Measurements from ENCODE around the gene SLC35F3. TPM values are rescaled to one million over a fixed set of nuclear protein-coding genes. Genes with fewer than 3 reads are reported as not detected.

SLC35F3 gene
- total RNA-seq, 4 donors from 2014 or later: 1.7 TPM; not detected in 3

DNA sequence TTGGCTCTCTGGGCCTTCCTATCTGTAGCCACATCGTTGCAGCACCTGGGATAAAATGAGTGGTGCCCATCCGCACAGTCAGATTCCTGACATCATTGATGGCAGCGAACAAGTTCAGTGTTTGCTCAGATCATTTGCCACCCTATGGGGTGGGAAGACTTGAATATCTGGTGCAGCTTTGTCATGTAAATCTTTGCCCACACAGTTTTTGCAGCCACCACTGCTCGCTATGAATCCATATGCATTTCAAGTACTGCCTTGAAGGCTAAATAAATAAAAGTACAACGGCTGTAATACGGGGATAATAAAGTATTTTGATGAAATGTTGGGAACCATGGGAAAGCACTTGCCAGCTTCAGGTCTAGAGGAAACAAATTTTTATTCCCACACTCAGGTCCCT lies 412.5 kb downstream of the SLC35F3 start:
- no peak overlapping the region for H3K27ac ChIP-seq
- H3K27me3 ChIP-seq: no peaks in the 10 kb centered on the region
- no peaks in the 10 kb centered on the region for H3K9me3 ChIP-seq
- no peaks in the 10 kb centered on the region for H3K36me3 ChIP-seq
- TF ChIP-seq POLR2A (IDR thresholded peaks at IDR 0.05): no peak
- TF ChIP-seq, protein P1, sequence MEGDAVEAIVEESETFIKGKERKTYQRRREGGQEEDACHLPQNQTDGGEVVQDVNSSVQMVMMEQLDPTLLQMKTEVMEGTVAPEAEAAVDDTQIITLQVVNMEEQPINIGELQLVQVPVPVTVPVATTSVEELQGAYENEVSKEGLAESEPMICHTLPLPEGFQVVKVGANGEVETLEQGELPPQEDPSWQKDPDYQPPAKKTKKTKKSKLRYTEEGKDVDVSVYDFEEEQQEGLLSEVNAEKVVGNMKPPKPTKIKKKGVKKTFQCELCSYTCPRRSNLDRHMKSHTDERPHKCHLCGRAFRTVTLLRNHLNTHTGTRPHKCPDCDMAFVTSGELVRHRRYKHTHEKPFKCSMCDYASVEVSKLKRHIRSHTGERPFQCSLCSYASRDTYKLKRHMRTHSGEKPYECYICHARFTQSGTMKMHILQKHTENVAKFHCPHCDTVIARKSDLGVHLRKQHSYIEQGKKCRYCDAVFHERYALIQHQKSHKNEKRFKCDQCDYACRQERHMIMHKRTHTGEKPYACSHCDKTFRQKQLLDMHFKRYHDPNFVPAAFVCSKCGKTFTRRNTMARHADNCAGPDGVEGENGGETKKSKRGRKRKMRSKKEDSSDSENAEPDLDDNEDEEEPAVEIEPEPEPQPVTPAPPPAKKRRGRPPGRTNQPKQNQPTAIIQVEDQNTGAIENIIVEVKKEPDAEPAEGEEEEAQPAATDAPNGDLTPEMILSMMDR (IDR thresholded peaks at IDR 0.05): no peak
- no peak for DNase-seq
- no peak overlapping the region for H3K4me3 ChIP-seq
- H3K4me1 ChIP-seq: no peaks in the 10 kb centered on the region

- Histone ChIP-seq H3K36me3 (no peaks in the 10 kb centered on the region), H3K4me1 (no peaks in the 10 kb centered on the region), H3K4me3 (no peak overlapping the region), H3K27me3 (no peaks in the 10 kb centered on the region), H3K9me3 (no peaks in the 10 kb centered on the region), H3K27ac (no peak overlapping the region)
- TF ChIP-seq POLR2A (IDR thresholded peaks at IDR 0.05): no peak
- no peak for DNase-seq
These were observed 415.6 kb downstream of the SLC35F3 start for GRCh38 chr1:234320069-234320468.

- no peaks in the 10 kb centered on the region for H3K9me3 ChIP-seq
- H3K4me1 ChIP-seq: no peaks in the 10 kb centered on the region
- no peak overlapping the region for H3K27ac ChIP-seq
- no peaks in the 10 kb centered on the region for H3K36me3 ChIP-seq
- TF ChIP-seq POLR2A (IDR thresholded peaks at IDR 0.05): no peak
- TF ChIP-seq, protein P1 (IDR thresholded peaks at IDR 0.05): no peak
- DNase-seq: no peak
- H3K4me3 ChIP-seq: no peak overlapping the region
- H3K27me3 ChIP-seq: no peaks in the 10 kb centered on the region
These were observed 416.1 kb downstream of the SLC35F3 start for GRCh38 chr1:234320549-234320948.

DNA sequence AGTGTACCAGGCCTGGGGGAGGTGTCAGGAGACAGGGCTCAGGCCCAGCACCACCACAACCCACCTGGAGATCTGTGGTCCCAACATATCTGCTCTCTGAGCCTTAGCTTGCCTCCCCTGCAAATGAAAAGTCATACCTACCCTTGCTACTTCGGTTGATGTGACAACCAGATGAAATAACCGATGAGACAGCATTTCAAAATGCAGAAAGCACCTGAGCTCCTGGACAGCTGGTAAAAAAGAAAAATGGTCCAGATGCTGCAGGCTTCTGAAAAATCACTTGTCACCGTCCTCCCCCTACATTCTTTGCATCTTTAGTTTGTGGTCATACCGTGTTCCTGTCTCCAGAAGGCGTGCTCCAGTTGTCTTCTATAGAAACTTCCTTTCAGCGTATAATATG lies 416.8 kb downstream of the SLC35F3 start:
- no peak for TF ChIP-seq POLR2A (IDR thresholded peaks at IDR 0.05)
- TF ChIP-seq, protein P1 (IDR thresholded peaks at IDR 0.05): no peak
- no peaks in the 10 kb centered on the region for H3K4me1 ChIP-seq
- H3K27me3 ChIP-seq: no peaks in the 10 kb centered on the region
- H3K9me3 ChIP-seq: no peaks in the 10 kb centered on the region
- no peak overlapping the region for H3K27ac ChIP-seq
- H3K4me3 ChIP-seq: no peak overlapping the region
- H3K36me3 ChIP-seq: no peaks in the 10 kb centered on the region
- no peak for DNase-seq

DNA sequence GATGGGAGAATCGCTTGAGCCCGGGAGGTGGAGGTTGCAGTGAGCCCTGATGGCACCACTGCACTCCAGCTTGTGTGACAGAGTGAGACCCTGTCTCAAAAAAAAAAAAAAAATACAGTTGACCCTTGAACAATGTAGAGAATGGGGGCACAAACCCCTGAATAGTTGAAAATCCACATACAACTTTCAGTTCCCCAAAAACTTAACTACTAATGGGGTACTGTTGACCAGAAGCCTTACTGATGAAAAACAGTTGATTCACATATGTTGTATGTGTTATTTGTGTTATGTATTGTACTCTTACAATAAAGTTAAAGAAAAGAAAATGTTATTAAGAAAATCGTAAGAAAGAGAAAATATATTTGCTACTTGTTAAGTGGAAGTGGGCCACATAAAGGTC lies 417.6 kb downstream of the SLC35F3 start:
- H3K27ac ChIP-seq: no peak overlapping the region
- H3K36me3 ChIP-seq: no peaks in the 10 kb centered on the region
- no peak for TF ChIP-seq POLR2A (IDR thresholded peaks at IDR 0.05)
- TF ChIP-seq, protein P1 (IDR thresholded peaks at IDR 0.05): no peak
- H3K4me1 ChIP-seq: no peaks in the 10 kb centered on the region
- no peaks in the 10 kb centered on the region for H3K27me3 ChIP-seq
- DNase-seq: no peak
- no peaks in the 10 kb centered on the region for H3K9me3 ChIP-seq
- no peak overlapping the region for H3K4me3 ChIP-seq

- DNase-seq: peak in 2 of 3 donors; percentile 23 to 67
- no peak overlapping the region for H3K4me3 ChIP-seq
- TF ChIP-seq, protein P1 (IDR thresholded peaks at IDR 0.05): peak in 4 of 6 experiments; percentile 6 to 27 (median 14)
- no peak for TF ChIP-seq POLR2A (IDR thresholded peaks at IDR 0.05)
- H3K27ac ChIP-seq: no peak overlapping the region
- H3K36me3 ChIP-seq: no peaks in the 10 kb centered on the region
- H3K4me1 ChIP-seq: no peaks in the 10 kb centered on the region
- no peaks in the 10 kb centered on the region for H3K27me3 ChIP-seq
- H3K9me3 ChIP-seq: no peaks in the 10 kb centered on the region
These were observed 418.5 kb downstream of the SLC35F3 start for GRCh38 chr1:234322979-234323378.

Measured in Peyer's patch (tissue), 4 donors.